Sigmoid colon (tissue), 7 donors: ENCODE data around the gene KIF17. TPM values are rescaled to one million over a fixed set of nuclear protein-coding genes. Genes with fewer than 3 reads are reported as not detected.

ENCODE experiments used
- DNase-seq: peaks from one replicate; pipeline ENCODE4 v3.0.0-alpha.2; 2019
- H3K27ac ChIP-seq, 4 donors: fragments of 200-600 bp; sonication (generic); one replicate each; pipeline ENCODE4 v1.5.1; 2016 to 2019; ENCODE audit warnings: mild to moderate bottlenecking in 1 of 4
- H3K27me3 ChIP-seq, 3 donors: fragments of 200-600 bp; sonication (generic); one replicate each; pipeline ENCODE4 v1.5.1; 2019; ENCODE audit warnings: mild to moderate bottlenecking in 1 of 3
- H3K36me3 ChIP-seq, 4 donors: fragments of 200-600 bp; sonication (generic); one replicate each; pipeline ENCODE4 v1.5.1; 2016 to 2019
- H3K4me1 ChIP-seq, 4 donors: fragments of 200-600 bp; sonication (generic); one replicate each; pipeline ENCODE4 v1.5.1; 2017 to 2019
- H3K4me3 ChIP-seq, 4 donors: fragments of 200-600 bp; sonication (generic); one replicate each; pipeline ENCODE4 v1.5.1; 2017 to 2019; ENCODE audit warnings: mild to moderate bottlenecking in 2 of 4, moderate library complexity in 1 of 4
- H3K9me3 ChIP-seq, 4 donors: fragments of 200-600 bp in 3 of 4; sonication (generic) in 3 of 4; one replicate each; pipeline versions ENCODE4 v1.5.1 to v1.6.1; 2013 to 2019
- CTCF ChIP-seq, 4 experiments: fragments of 450-650 bp in 3 of 4; fragments of 200-600 bp in 1 of 4; IDR thresholded peaks; one replicate each; pipeline ENCODE4 v1.5.1; 2016 to 2019; ENCODE audit warnings: antibody characterized with exemption in 4 of 4, mild to moderate bottlenecking in 3 of 4, moderate library complexity in 2 of 4
- EP300 ChIP-seq, 4 donors: sonication (generic); formaldehyde crosslinking; IDR thresholded peaks; one replicate each; pipeline ENCODE4 v1.6.1; 2017; ENCODE audit warnings: antibody characterized with exemption in 4 of 4
- POLR2A ChIP-seq, 2 donors: fragments of 450-650 bp; IDR thresholded peaks; one replicate each; pipeline ENCODE4 v1.6.1; 2016; ENCODE audit warnings: antibody characterized with exemption in 2 of 2, mild to moderate bottlenecking in 2 of 2, moderate library complexity in 2 of 2
- POLR2AphosphoS5 ChIP-seq, 4 donors: sonication (generic); formaldehyde crosslinking; IDR thresholded peaks; one replicate each; pipeline ENCODE4 v1.6.1; 2017; ENCODE audit warnings: antibody characterized with exemption in 4 of 4
- WGBS, 2 donors: extraction: QIAGEN DNeasy Blood & Tissue Kit; methylation state at CpG; one replicate each; pipeline ENCODE4 v1.1.7; 2013; 5-methylcytosine and 5-hydroxymethylcytosine counted together
- intact Hi-C: fragments of 100-400 bp; cut with DNase I; formaldehyde crosslinking; loops from one replicate; pipeline ENCODE4 v1.15.1; 2023
- polyA plus RNA-seq, 3 donors: library from polyadenylated mRNA; stranded (reverse); fragments of 200-250 nt; gene quantifications; one replicate each; pipeline ENCODE4 v1.2.3, GENCODE V29; 2013
- total RNA-seq, 4 donors: library from RNA; depleted of rRNA; stranded (reverse); fragments of >200 nt; gene quantifications; one replicate each; pipeline ENCODE4 v1.1.0, GENCODE V29; 2016
- donor health status: healthy with polysubstance abuse.
- donor health status: Bipolar disorder and iron deficiency.
- donor health status: healthy.

KIF17 gene
- total and polyA plus RNA-seq, 7 donors = 0.54 to 2.4 (median 1.4) TPM

- H3K27ac ChIP-seq = peak overlapping the region; percentile 78 to 89 (median 85)
- H3K9me3 ChIP-seq = no peaks in the 10 kb centered on the region
- peak overlapping the region; percentile 67 to 92 (median 77) for H3K4me3 ChIP-seq
- H3K36me3 ChIP-seq = peaks cover under 1 to 27% (median 10%) of the 10 kb centered on the region in 4 donors
- intact Hi-C loops = no loop called here
- 1% methylated on average over 20 of the region's 20 CpGs for WGBS, 2 donors
- TF ChIP-seq EP300 (IDR thresholded peaks at IDR 0.05) (no peak), CTCF (IDR thresholded peaks at IDR 0.05) (no peak), POLR2A (IDR thresholded peaks at IDR 0.05) (no peak), POLR2AphosphoS5 (IDR thresholded peaks at IDR 0.05) (no peak)
- H3K4me1 ChIP-seq = peaks cover 0 to 26% (median 23%) of the 10 kb centered on the region in 4 donors
- no peak for DNase-seq
- no peaks in the 10 kb centered on the region for H3K27me3 ChIP-seq
Observed at GRCh38 chr1:20660847-20661206, 57.0 kb downstream of the KIF17 start.

- peaks cover 5 to 31% (median 14%) of the 10 kb centered on the region in 4 donors for H3K36me3 ChIP-seq
- WGBS, 2 donors = 8 to 17% methylated on average over 3 of the region's 3 CpGs
- intact Hi-C loops = no loop called here
- TF ChIP-seq POLR2AphosphoS5 (IDR thresholded peaks at IDR 0.05) (no peak), POLR2A (IDR thresholded peaks at IDR 0.05) (no peak), EP300 (IDR thresholded peaks at IDR 0.05) (no peak), CTCF (IDR thresholded peaks at IDR 0.05) (no peak)
- H3K27me3 ChIP-seq = no peaks in the 10 kb centered on the region
- H3K4me3 ChIP-seq = peak overlapping the region; percentile 67 to 92 (median 77)
- H3K27ac ChIP-seq = peak overlapping the region in 2 of 4 donors; percentile 85
- H3K9me3 ChIP-seq = no peaks in the 10 kb centered on the region
- H3K4me1 ChIP-seq = peaks cover 0 to 26% (median 23%) of the 10 kb centered on the region in 4 donors
- no peak for DNase-seq
Observed at GRCh38 chr1:20660363-20660762, 57.4 kb downstream of the KIF17 start.

- Histone ChIP-seq H3K27ac (no peak overlapping the region), H3K36me3 (peaks cover 22 to 52% (median 32%) of the 10 kb centered on the region in 4 donors), H3K27me3 (no peaks in the 10 kb centered on the region), H3K4me3 (no peak overlapping the region), H3K4me1 (peaks cover 0 to 26% (median 23%) of the 10 kb centered on the region in 4 donors), H3K9me3 (no peaks in the 10 kb centered on the region)
- intact Hi-C loops = no loop called here
- 88 to 92% methylated on average over 16 of the region's 16 CpGs for WGBS, 2 donors
- no peak for DNase-seq
- no peak for TF ChIP-seq POLR2A (IDR thresholded peaks at IDR 0.05)
- TF ChIP-seq CTCF (IDR thresholded peaks at IDR 0.05) = no peak
- TF ChIP-seq POLR2AphosphoS5 (IDR thresholded peaks at IDR 0.05) = no peak
- TF ChIP-seq EP300 (IDR thresholded peaks at IDR 0.05) = no peak
Observed at GRCh38 chr1:20658166-20658915, 59.5 kb downstream of the KIF17 start.

DNA sequence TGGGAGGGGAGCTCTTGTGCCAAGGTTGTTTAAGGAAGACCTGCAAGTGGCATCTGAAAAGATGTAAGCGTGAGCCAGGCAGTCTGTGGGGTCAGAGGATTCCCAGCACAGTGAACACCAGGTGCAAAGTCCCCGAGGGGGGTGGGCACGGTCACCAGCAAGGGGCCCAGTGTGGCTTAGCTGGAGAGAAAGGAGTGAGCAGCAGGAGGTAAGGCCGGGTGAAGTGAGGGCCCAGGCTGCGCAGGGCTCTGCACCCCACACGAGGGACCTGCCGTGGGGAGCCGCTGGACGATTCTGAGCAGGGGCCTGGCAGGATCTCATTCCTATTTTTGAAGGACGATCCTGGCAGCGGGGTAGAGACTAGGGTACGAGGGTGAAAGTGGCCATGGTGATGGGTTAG lies 60.8 kb downstream of the KIF17 start:
- no peaks in the 10 kb centered on the region for H3K9me3 ChIP-seq
- TF ChIP-seq POLR2AphosphoS5 (IDR thresholded peaks at IDR 0.05) = no peak
- no peak for TF ChIP-seq CTCF (IDR thresholded peaks at IDR 0.05)
- TF ChIP-seq POLR2A (IDR thresholded peaks at IDR 0.05) = no peak
- TF ChIP-seq EP300 (IDR thresholded peaks at IDR 0.05) = no peak
- no peak overlapping the region for H3K4me3 ChIP-seq
- intact Hi-C loops = no loop called here
- no peak for DNase-seq
- WGBS, 2 donors = 89 to 92% methylated on average over 12 of the region's 12 CpGs
- peaks cover 0 to 20% (median 19%) of the 10 kb centered on the region in 4 donors for H3K4me1 ChIP-seq
- H3K27me3 ChIP-seq = no peaks in the 10 kb centered on the region
- H3K36me3 ChIP-seq = peaks cover 28 to 65% (median 44%) of the 10 kb centered on the region in 4 donors
- no peak overlapping the region for H3K27ac ChIP-seq
